ENCODE results near the gene ULBP3.

GRCh38 chr6:150075034-150075421 is 6.1 kb upstream of the ULBP3 start:
- TF ChIP-seq POLR2A (IDR thresholded peaks at IDR 0.05; ENCODE audit: borderline replicate concordance, extremely low read depth, insufficient read depth, insufficient read length) = no peak
- no peak for TF ChIP-seq YY1 (IDR thresholded peaks at IDR 0.05; ENCODE audit: extremely low read depth, insufficient replicate concordance, low read depth, low read length)
- TF ChIP-seq TCF7L2 (IDR thresholded peaks at IDR 0.05; ENCODE audit: borderline replicate concordance, extremely low read depth, insufficient read depth, insufficient read length) = no peak
- TF ChIP-seq MAX (IDR thresholded peaks at IDR 0.05) = no peak
- no peak for TF ChIP-seq POLR2AphosphoS5 (IDR thresholded peaks at IDR 0.05; ENCODE audit: low read depth, low read length)
- TF ChIP-seq ATF3 (IDR thresholded peaks at IDR 0.05) = no peak
- no peak for TF ChIP-seq EZH2phosphoT487 (IDR thresholded peaks at IDR 0.05; ENCODE audit: borderline replicate concordance)
- TF ChIP-seq CTCF (IDR thresholded peaks at IDR 0.05 in 2 of 3, conservative IDR thresholded peaks at IDR 0.05 in 1 of 3; ENCODE audit: borderline replicate concordance in 1 of 3, insufficient read depth in 1 of 3, low read depth in 2 of 3, low read length in 2 of 3) = no peak
- no peak for TF ChIP-seq ZBTB33 (IDR thresholded peaks at IDR 0.05; ENCODE audit: extremely low read depth, insufficient replicate concordance, low read length)
- no peak for TF ChIP-seq ELF1 (IDR thresholded peaks at IDR 0.05; ENCODE audit: borderline replicate concordance, low read depth)
- no peak for TF ChIP-seq ZNF274 (IDR thresholded peaks at IDR 0.05; ENCODE audit: low read depth, low read length)
- no peak for TF ChIP-seq RAD21 (IDR thresholded peaks at IDR 0.05; ENCODE audit: low read depth)
- TF ChIP-seq ZFX (IDR thresholded peaks at IDR 0.05) = no peak
- no peak for TF ChIP-seq SRF (IDR thresholded peaks at IDR 0.05; ENCODE audit: low read depth)

Data from HCT116 (cell line).